GM12891 (cell line): ENCODE data around the gene ZNF444.

Experiments
- POLR2A ChIP-seq: IDR thresholded peaks from 2 replicates; pipeline ENCODE4 v1.6.1; 2011; ENCODE audit warnings: low read depth, low read length, control low read depth
- POLR2AphosphoS5 ChIP-seq: IDR thresholded peaks from 2 replicates; pipeline ENCODE4 v1.6.1; 2011; ENCODE audit warnings: low read depth, low read length, control low read depth
- SPI1 ChIP-seq: IDR thresholded peaks from 2 replicates; pipeline ENCODE4 v1.6.1; 2011; ENCODE audit warnings: low read depth, low read length, control low read depth
- TAF1 ChIP-seq: IDR thresholded peaks from 2 replicates; pipeline ENCODE4 v1.6.1; 2011; ENCODE audit warnings: low read depth, low read length, control low read depth

GRCh38 chr19:56092685-56093631, 48.1 kb upstream of the ZNF444 start:
- TF ChIP-seq POLR2AphosphoS5 (peak; percentile 56; the same call in 1 of the 2 replicates), POLR2A (0 out of 2 replicates have a peak, but pooled peaks have one; percentile 29), TAF1 (no peak), SPI1 (no peak)
